Activated naive CD4-positive, alpha-beta T cell (primary cell): ENCODE data around the gene PSMG3.
A peak's percentile ranks its signal among the peaks of the same experiment; 100 is the strongest.
"Not testable (repeated sequence)": the region's sequence is repeated elsewhere in the genome, so short reads cannot be mapped to it uniquely, and the experiment has no call there.

Source experiments
- DNase-seq, 4 experiments: peaks; one replicate each; lab custom pipeline; 2025; lab: John Stamatoyannopoulos, UW

PSMG3 gene

DNA sequence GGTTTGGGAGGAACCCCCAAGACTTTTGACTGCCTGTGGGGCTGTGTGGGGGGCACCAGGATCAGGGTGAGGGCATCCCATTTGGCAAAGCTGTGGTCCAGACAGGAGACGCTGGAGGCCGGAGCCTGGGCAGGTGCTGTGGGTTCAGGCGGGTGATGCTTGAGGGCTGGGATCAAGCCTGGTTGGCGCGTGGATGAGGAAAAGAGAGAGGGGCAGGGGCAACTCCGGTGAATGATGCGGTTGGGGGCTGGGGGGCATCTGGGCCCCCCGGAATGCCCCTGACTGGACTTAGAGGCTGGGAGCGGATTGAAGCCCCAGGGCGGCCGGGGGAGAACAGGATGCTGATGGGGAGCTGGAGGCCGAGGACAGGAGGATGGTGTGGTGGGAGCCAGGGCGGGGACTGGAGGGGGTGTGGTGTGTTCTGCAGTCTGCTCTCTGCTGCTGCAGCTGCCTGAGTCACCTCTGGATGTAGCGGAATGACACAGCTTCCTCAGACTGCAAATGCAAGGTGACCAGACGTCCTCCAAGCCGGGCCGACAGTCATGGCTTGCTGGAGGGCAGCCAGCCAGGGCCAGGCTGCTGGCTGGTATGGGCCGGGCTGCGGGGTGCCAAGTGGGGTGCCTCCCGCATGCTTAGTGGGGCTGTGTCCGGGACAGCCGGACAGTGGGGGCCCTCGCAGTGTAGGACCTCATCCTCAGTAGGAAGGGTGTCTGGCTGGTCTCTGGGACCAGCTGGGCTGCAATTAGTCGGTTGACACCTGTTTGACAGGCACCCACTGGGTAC, 36.1 kb downstream of the PSMG3 start:
- DNase-seq: no peak

DNA sequence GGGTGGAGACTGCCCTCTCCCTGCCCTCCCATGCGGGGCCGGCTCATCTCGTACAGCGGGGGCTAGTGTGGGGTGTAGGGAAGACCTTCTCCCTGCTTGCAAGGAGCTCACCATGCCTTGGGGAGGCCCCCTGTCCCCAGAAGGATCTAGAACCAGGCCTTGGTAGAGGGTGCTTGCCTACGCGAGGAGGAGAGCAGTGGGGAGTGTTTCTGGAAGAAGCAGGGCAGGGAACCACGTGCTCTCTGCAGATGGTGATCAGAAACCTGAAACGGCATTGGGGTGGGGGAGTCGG, 36.6 kb downstream of the PSMG3 start:
- DNase-seq: no peak

DNA sequence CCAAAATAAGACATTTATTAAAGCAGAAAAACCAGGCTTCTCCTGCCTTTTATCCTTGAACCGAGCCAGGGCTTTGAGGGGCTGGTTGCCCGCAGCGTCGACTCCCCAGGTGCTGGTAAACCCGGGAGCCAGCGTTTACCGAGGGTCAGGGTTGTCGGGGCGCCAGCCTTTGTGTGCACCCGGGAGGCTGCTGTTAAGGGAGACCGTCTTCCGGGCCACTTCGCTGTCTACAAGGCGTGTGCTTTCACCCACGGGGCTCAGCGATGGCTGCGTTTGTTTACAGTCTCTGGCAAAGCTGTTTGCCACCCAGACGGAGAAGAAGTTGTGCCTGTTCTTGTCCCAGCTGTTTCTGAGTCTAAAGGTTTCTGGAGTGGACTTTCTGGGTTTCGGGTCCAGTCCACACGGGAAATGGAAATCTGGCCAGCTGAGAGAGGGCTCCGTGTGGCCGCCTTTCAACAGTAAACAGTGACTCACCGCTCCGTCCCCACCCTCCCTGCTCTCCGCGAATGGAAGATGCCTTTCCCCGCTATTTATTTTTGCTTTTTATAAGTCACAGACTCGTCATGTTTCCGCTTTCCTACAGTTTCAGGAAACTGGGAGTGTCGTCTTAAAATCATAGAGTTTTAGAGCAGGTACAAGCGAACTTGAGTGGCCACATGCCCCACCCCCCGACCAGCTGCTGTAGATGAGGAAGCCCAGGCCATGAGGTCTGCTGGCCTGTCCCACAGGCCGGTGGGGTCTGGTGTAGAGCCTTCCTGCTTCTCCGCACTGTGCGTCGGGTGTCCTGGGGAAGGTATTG, 37.2 kb downstream of the PSMG3 start:
- peak in 2 of 4 experiments; percentile 41 to 50 for DNase-seq

- DNase-seq: no peak
Observed at GRCh38 chr7:1531979-1532455, 37.8 kb downstream of the PSMG3 start.

GRCh38 chr7:1531263-1531978, 38.4 kb downstream of the PSMG3 start:
- DNase-seq: peak in 1 of 4 experiments; percentile 52

- no peak for DNase-seq
Observed at GRCh38 chr7:1530946-1531262, 38.9 kb downstream of the PSMG3 start.

- no peak for DNase-seq
Observed at GRCh38 chr7:1529383-1530116, 40.3 kb downstream of the PSMG3 start.

- DNase-seq: no peak
Observed at GRCh38 chr7:1526271-1526754, 43.5 kb downstream of the PSMG3 start.

DNA sequence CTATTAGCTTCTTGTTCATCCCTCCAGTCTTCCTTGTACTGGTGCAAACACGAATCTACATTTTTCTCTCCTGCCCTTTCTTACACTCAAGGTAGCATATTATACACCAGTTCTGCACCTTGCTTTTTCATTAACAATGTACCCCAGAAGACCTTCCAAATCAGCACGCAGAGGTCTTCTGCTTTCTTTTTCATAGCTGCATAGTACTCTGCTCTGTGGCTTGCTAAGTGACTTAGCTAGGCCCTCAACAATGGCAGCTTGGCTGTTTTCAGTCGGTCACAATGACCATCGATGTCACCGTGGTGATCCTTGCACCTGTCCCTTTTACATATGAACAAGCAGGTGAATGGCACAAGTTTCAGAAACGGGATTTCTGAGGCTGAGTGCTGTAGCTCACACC, 44.4 kb downstream of the PSMG3 start:
- no peak for DNase-seq

GRCh38 chr7:1523844-1524243, 46.0 kb downstream of the PSMG3 start:
- DNase-seq: no peak

DNA sequence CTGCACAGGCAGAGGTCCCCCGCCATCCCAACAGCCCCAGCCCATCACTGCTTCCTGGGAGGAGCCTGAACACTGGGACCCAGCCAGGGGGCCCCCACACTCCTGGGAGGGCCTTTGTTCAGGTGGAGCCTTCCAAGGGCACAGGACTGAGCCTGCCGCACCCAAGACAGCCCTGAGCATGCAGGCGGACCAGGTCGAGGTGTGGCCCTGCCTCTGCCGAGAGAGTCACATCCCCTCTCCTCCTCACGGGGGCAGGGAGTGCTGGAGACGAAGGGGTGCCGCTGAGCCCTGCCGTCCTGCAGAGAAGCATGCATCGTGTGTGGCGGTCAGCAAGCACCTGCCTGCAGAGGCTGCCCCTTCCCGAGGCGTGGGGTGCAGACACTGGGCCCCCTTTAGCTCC, 46.6 kb downstream of the PSMG3 start:
- DNase-seq: no peak

- no peak for DNase-seq
Observed at GRCh38 chr7:1521456-1521855, 48.4 kb downstream of the PSMG3 start.

GRCh38 chr7:1520539-1521234, 49.1 kb downstream of the PSMG3 start:
- DNase-seq: no peak

- not testable (repeated sequence) for DNase-seq
Observed at GRCh38 chr7:1519322-1519922, 50.4 kb downstream of the PSMG3 start.
